OCI-LY3 (cell line): ENCODE measurements around the gene GART.

Experiments
- H2AFZ ChIP-seq: fragments of 200-600, 300-600 bp; shearing (Covaris generic); 2 replicates; pipeline ENCODE4 v1.6.0; 2014; ENCODE audit warnings: antibody characterized with exemption, low read depth, low read length
- H3K27ac ChIP-seq: fragments of 200-600, 300-600 bp; sonication (generic); 2 replicates; pipeline ENCODE4 v1.5.1; 2014; ENCODE audit warnings: mild to moderate bottlenecking, low read length, moderate library complexity, mixed read lengths
- H3K27me3 ChIP-seq: fragments of 200-600, 300-600 bp; sonication (generic); 2 replicates; pipeline ENCODE4 v1.6.1; 2014; ENCODE audit warnings: low read depth, low read length, mixed read lengths
- H3K36me3 ChIP-seq: fragments of 200-600, 300-600 bp; sonication (generic); replicated peaks from 2 replicates; pipeline ENCODE3; 2014; ENCODE audit warnings: low read depth, low read length, mixed read lengths
- H3K4me1 ChIP-seq: fragments of 300-600, 200-600 bp; sonication (generic); 2 replicates; pipeline ENCODE4 v1.6.1; 2014; ENCODE audit warnings: low read length, mixed read lengths
- H3K4me2 ChIP-seq: fragments of 200-600, 300-600 bp; sonication (generic); 2 replicates; pipeline ENCODE4 v1.6.1; 2014; ENCODE audit warnings: low read length, mixed read lengths
- H3K4me3 ChIP-seq: fragments of 300-600, 200-600 bp; sonication (generic); 2 replicates; pipeline ENCODE4 v1.5.1; 2014; ENCODE audit warnings: antibody characterized with exemption, mild to moderate bottlenecking, low read length, moderate library complexity
- H3K79me2 ChIP-seq: fragments of 300-600, 200-600 bp; shearing (Covaris generic); 2 replicates; pipeline ENCODE4 v1.6.1; 2014; ENCODE audit warnings: mild to moderate bottlenecking, low read length, mixed read lengths
- H3K9ac ChIP-seq: fragments of 300-600, 200-600 bp; shearing (Covaris generic); 2 replicates; pipeline ENCODE4 v1.6.0; 2014; ENCODE audit warnings: mild to moderate bottlenecking, low read length, moderate library complexity
- H3K9me3 ChIP-seq: fragments of 200-600, 300-600 bp; shearing (Covaris generic); 2 replicates; pipeline ENCODE4 v1.6.1; 2014; ENCODE audit warnings: low read length, mixed read lengths; ENCODE audit not compliant: insufficient read depth
- H4K20me1 ChIP-seq: fragments of 200-600, 300-600 bp; sonication (generic); 2 replicates; pipeline ENCODE4 v1.6.1; 2016; ENCODE audit warnings: low read length, mixed read lengths; ENCODE audit not compliant: insufficient read depth
- EZH2phosphoT487 ChIP-seq: fragments of 200-600 bp; shearing (Covaris generic); IDR thresholded peaks from 2 replicates; pipeline ENCODE4 v1.6.1; 2018; ENCODE audit warnings: antibody characterized with exemption, mixed run types, low read depth
- TF ChIP-seq, protein P1 (sequence below): fragments of 200-600, 300-600 bp; sonication (generic); IDR thresholded peaks from 2 replicates; pipeline ENCODE4 v1.5.1; 2014; ENCODE audit warnings: antibody characterized with exemption, low read length, low read depth

The GART gene

DNA sequence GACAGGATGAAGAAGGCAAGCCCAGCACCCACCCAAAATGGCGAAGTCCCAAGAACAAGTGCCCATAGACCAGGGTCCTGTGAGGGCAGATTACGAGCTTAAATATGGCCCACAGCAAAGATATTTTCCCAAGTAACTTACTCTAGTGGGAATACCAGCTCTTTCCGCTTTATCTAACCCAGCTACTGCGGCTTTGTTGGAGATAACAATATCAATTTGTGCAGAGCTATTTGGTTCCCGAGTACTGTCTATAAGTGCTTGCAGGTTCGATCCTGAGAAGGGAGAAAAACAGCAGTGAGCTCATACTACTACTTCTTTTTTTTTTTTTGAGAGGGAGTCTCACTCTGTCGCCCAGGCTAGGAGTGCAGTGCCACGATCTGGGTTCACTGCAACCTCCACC is 36.1 kb downstream of the GART start:
- Histone ChIP-seq H2AFZ (no peak overlapping the region), H4K20me1 (no peaks in the 10 kb centered on the region), H3K27me3 (no peaks in the 10 kb centered on the region), H3K9ac (no peak overlapping the region), H3K79me2 (no peaks in the 10 kb centered on the region), H3K4me2 (no peak overlapping the region), H3K4me1 (no peaks in the 10 kb centered on the region), H3K36me3 (peaks cover 50% of the 10 kb centered on the region), H3K4me3 (no peak overlapping the region), H3K9me3 (no peaks in the 10 kb centered on the region), H3K27ac (no peak overlapping the region)
- no peak for TF ChIP-seq EZH2phosphoT487
- TF ChIP-seq, protein P1, sequence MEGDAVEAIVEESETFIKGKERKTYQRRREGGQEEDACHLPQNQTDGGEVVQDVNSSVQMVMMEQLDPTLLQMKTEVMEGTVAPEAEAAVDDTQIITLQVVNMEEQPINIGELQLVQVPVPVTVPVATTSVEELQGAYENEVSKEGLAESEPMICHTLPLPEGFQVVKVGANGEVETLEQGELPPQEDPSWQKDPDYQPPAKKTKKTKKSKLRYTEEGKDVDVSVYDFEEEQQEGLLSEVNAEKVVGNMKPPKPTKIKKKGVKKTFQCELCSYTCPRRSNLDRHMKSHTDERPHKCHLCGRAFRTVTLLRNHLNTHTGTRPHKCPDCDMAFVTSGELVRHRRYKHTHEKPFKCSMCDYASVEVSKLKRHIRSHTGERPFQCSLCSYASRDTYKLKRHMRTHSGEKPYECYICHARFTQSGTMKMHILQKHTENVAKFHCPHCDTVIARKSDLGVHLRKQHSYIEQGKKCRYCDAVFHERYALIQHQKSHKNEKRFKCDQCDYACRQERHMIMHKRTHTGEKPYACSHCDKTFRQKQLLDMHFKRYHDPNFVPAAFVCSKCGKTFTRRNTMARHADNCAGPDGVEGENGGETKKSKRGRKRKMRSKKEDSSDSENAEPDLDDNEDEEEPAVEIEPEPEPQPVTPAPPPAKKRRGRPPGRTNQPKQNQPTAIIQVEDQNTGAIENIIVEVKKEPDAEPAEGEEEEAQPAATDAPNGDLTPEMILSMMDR: no peak

- H2AFZ ChIP-seq: no peak overlapping the region
- no peaks in the 10 kb centered on the region for H4K20me1 ChIP-seq
- H3K4me3 ChIP-seq: no peak overlapping the region
- TF ChIP-seq EZH2phosphoT487: no peak
- TF ChIP-seq, protein P1: no peak
- H3K27me3 ChIP-seq: no peaks in the 10 kb centered on the region
- H3K4me2 ChIP-seq: no peak overlapping the region
- H3K36me3 ChIP-seq: no peaks in the 10 kb centered on the region
- no peak overlapping the region for H3K9ac ChIP-seq
- H3K9me3 ChIP-seq: no peaks in the 10 kb centered on the region
- no peaks in the 10 kb centered on the region for H3K79me2 ChIP-seq
- no peaks in the 10 kb centered on the region for H3K4me1 ChIP-seq
- H3K27ac ChIP-seq: no peak overlapping the region
Measured at GRCh38 chr21:33496345-33496744, 45.6 kb downstream of the GART start.

GRCh38 chr21:33495743-33496142 is 46.2 kb downstream of the GART start:
- Histone ChIP-seq H3K4me1 (peaks cover 2% of the 10 kb centered on the region; the same call in 1 of the 2 replicates), H3K4me2 (no peak overlapping the region), H3K9ac (no peak overlapping the region), H3K27ac (no peak overlapping the region), H4K20me1 (no peaks in the 10 kb centered on the region), H3K36me3 (no peaks in the 10 kb centered on the region), H3K9me3 (no peaks in the 10 kb centered on the region), H3K27me3 (no peaks in the 10 kb centered on the region), H2AFZ (no peak overlapping the region), H3K4me3 (no peak overlapping the region), H3K79me2 (no peaks in the 10 kb centered on the region)
- TF ChIP-seq, protein P1: no peak
- no peak for TF ChIP-seq EZH2phosphoT487

DNA sequence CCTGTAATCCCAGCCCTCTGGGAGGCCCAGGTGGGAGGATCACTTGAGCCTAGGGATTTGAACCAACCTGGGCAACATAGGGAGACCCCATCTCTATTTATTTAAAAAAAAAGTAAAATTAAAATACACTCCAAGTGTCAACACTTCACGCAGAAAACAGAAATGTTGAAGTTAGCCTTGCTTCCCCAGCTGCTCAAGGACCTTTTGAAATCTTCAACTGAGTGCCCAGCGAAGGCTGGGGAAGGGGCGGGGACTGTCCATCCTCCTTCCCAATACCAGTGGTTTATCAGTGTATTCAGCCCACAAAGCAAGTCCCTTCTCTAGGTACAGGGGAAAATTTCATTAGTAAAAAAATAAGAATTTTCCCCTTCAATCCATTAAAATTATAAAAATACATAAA is 48.2 kb downstream of the GART start:
- Histone ChIP-seq H3K4me1 (peaks cover 4% of the 10 kb centered on the region; the same call in 1 of the 2 replicates), H3K79me2 (no peaks in the 10 kb centered on the region), H3K36me3 (no peaks in the 10 kb centered on the region), H3K27ac (no peak overlapping the region), H4K20me1 (no peaks in the 10 kb centered on the region), H3K4me3 (no peak overlapping the region), H3K4me2 (no peak overlapping the region), H3K9ac (no peak overlapping the region), H2AFZ (no peak overlapping the region), H3K9me3 (no peaks in the 10 kb centered on the region), H3K27me3 (peaks cover 6% of the 10 kb centered on the region; the same call in 1 of the 2 replicates)
- TF ChIP-seq, protein P1: no peak
- no peak for TF ChIP-seq EZH2phosphoT487
